GM18867 (cell line): Measurements from ENCODE around the gene ORC5.
"Not testable (repeated sequence)": the region's sequence is repeated elsewhere in the genome, so short reads cannot be mapped to it uniquely, and the experiment has no call there.

Source experiments
- ATAC-seq: cut with Tn5 transposase; IDR thresholded peaks from one replicate; pipeline ENCODE4 v1.9.1; 2021; ENCODE audit warnings: mild to moderate bottlenecking, moderate library complexity; ENCODE audit not compliant: unreplicated experiment

Gene ORC5

GRCh38 chr7:104196161-104196560 is 11.7 kb downstream of the ORC5 start:
- no peak for ATAC-seq

GRCh38 chr7:104192434-104192833 is 15.4 kb downstream of the ORC5 start:
- no peak for ATAC-seq

DNA sequence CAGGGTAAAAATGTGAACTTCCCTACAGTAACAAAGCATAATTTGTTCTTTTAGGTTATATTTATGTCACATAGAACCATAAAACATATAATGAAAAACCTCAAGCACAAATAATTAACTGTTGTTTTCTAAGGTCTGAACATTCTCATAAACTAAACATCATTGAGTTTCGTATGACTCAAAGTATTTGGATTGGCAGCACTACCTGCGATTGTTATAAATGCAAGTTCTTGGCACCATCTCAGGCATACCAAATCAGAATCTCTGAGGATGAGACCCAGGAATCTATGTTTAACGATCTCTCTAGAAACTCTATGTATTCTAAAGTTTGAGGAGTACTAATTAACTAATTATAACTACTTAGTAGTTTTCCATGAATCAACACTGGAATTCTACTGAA is 22.5 kb downstream of the ORC5 start:
- no peak for ATAC-seq

GRCh38 chr7:104179178-104179577 is 28.6 kb downstream of the ORC5 start:
- no peak for ATAC-seq

DNA sequence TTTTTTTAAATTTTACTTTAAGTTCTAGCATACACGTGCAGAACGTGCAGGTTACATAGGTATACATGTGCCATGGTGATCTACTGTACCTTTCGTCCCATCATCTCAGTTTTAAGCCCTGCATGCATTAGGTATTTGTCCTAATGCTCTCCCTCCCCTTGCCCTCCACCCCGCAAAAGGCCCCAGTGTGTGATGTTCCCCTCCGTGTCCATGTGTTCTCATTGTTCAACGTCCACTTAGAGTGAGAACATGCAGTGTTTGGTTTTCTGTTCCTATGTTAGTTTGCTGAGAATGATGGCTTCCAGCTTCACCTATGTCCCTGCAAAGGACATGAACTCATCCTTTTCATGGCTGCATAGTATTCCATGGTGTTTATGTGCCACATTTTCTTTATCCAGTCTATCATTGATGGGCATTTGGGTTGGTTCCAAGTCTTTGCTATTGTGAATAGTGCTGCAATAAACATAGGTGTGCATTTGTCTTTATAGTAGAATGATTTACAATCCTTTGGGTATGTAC is 30.2 kb downstream of the ORC5 start:
- not testable (repeated sequence) for ATAC-seq

DNA sequence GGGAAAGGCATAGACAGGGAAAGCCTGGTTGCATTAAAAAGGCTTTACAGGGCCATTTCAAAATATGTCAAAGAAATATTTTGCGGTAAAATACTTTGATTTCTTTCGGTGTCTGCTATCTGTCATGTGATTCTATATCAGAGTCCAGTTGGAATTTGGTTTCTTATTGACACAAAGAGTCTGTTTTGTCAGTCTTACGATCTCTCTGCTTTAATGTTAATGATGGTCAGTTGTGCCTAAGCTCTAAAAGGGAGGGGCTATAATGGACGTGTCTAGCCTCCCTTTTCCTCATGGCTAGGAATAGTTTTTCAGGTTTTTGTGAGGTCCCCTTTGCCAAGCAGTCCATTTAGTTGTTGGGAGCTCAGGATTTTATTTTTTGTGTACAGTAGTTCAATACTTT is 31.5 kb downstream of the ORC5 start:
- ATAC-seq, result no peak

GRCh38 chr7:104175361-104175984 is 32.3 kb downstream of the ORC5 start:
- no peak for ATAC-seq

DNA sequence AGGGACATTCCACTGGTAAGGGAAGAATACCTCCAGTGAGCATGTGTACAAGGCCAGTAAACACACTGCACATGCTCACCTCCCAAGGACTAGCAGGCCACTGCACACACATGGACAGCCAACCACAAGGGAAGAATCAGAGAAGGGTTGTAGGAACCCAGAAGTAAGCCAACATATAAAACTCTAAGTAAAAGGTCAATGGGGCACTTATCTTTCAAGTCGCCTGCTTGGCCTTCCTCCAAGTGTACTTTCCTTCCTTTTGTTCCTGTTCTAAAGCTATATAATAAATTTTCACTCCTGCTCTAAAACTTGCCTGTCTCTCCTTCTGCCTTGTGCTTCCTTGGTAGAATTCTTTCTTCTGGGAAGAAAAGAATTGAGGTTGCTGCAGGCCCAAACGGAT is 33.0 kb downstream of the ORC5 start:
- ATAC-seq, result no peak

DNA sequence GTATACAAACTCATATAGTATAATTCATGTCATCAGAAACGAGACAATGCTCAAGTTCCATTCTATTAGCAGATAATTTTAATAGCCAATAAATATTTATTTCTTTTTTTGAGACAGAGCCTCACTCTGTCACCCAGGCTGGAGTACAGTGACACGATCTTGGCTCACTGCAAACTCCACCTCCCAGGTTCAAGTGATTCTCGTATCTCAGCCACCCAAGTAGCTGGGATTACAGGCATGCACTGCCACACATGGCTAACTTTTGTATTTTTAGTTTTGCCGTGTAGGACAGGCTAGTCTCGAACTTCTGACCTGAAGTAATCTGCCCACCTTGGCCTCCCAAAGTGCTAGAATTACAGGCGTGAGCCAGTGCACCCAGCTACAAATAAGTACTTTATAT is 45.7 kb downstream of the ORC5 start:
- ATAC-seq, result no peak

GRCh38 chr7:104161244-104161643 is 46.6 kb downstream of the ORC5 start:
- ATAC-seq, result no peak

GRCh38 chr7:104160375-104160774 is 47.4 kb downstream of the ORC5 start:
- ATAC-seq, result no peak

- ATAC-seq, result no peak
These were observed 51.0 kb downstream of the ORC5 start for GRCh38 chr7:104156842-104157277.

GRCh38 chr7:104153287-104153686 is 54.5 kb downstream of the ORC5 start:
- ATAC-seq, result no peak

GRCh38 chr7:104152468-104152867 is 55.3 kb downstream of the ORC5 start:
- ATAC-seq, result no peak

DNA sequence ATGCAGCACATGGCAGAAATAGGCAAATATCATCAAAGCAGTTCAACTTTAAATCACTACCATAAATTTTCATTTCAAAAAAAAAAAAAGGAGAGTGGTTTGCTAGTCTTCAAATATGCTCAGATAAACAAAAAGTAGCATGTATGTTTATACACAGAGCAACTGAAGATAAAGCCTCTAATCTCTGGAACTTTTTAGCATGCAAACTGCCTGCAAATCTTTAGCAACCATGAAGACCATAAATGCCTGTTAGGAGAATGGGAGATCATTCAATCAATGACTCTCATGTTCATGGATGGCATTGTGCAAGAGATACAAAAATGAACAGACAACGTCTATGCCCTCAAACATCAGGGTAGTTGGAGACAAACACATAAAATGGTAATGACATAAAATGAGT is 57.3 kb downstream of the ORC5 start:
- no peak for ATAC-seq

DNA sequence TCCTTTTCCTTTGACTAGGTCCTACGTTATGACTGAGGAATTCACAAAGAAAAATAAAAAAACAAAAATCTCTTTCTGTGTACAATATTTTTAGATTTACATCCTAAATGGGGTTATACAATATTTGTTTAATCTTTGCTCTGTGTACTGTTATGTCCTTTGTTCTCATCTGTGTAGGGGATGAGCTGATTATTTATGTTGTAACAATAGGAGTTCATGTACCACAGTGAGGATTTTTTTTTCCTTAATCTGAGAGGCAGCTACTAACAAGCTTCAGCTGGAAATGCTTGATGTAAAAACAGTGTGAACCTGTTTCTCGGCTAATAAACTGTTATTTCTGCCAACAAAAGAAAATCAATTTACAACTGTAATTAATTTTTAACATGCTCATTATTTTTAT is 58.0 kb downstream of the ORC5 start:
- ATAC-seq, result no peak

GRCh38 chr7:104142147-104142546 is 65.7 kb downstream of the ORC5 start:
- no peak for ATAC-seq

GRCh38 chr7:104137971-104138370 is 69.8 kb downstream of the ORC5 start:
- no peak for ATAC-seq

DNA sequence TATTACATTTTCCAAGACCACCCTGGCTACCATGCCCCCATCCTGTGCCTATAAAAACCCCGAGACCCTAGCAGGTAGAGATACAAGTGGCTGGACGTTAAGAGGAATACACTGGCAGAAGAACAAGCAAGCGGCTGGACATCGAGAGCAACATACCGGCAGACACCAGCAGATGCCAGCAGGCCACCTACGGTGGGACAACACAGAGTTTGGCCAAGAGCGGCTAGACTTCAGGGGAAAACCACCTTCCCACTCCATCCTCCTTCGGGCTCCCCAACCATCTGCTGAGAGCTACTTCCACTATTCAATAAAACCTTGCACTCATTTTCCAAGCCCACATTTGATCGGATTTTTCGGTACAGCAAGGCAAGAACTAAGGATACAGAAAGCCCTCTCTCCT is 70.3 kb downstream of the ORC5 start:
- no peak for ATAC-seq

- ATAC-seq, result no peak
These were observed 70.8 kb downstream of the ORC5 start for GRCh38 chr7:104136981-104137380.

DNA sequence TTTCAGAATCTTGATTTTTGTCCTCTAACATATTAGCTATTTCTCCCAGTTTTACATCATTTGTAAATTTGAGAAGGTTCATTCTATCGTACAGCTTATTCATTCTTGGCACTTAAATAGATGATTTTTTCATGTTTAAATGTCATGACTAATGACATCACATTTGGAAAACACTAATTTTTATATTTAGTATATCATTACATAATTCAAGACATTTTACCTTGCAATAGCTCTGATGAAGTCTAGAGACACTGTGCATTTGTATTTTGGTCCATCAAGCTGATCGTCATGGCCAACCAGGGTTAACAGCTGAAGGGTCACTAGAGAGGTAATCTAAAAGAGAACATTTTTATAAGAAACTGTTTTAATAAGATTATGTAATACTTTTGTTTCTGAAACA is 71.3 kb downstream of the ORC5 start:
- no peak for ATAC-seq

GRCh38 chr7:104135760-104136558 is 71.9 kb downstream of the ORC5 start:
- no peak for ATAC-seq
